T47D (cell line): Measurements from ENCODE around the gene LEP.
"Not testable (repeated sequence)": the region's sequence is repeated elsewhere in the genome, so short reads cannot be mapped to it uniquely, and the experiment has no call there.

Experiments
- DNase-seq, 2 experiments: peaks; one replicate each; pipeline versions ENCODE4 v3.0.0 to v3.0.0-alpha.2; 2011 to 2012; ENCODE audit warnings: low read depth in 1 of 2, low spot score in 1 of 2
- JUND ChIP-seq: IDR thresholded peaks from 2 replicates; pipeline ENCODE4 v1.6.1; 2012; ENCODE audit warnings: low read depth
- in situ Hi-C: cut with HindIII; loops from 2 replicates; pipeline ENCODE4 v1.10.0; 2016; ENCODE audit warnings: low sequenced_read_pairs, low pct_unique_long_range_greater_than_20kb

LEP gene

DNA sequence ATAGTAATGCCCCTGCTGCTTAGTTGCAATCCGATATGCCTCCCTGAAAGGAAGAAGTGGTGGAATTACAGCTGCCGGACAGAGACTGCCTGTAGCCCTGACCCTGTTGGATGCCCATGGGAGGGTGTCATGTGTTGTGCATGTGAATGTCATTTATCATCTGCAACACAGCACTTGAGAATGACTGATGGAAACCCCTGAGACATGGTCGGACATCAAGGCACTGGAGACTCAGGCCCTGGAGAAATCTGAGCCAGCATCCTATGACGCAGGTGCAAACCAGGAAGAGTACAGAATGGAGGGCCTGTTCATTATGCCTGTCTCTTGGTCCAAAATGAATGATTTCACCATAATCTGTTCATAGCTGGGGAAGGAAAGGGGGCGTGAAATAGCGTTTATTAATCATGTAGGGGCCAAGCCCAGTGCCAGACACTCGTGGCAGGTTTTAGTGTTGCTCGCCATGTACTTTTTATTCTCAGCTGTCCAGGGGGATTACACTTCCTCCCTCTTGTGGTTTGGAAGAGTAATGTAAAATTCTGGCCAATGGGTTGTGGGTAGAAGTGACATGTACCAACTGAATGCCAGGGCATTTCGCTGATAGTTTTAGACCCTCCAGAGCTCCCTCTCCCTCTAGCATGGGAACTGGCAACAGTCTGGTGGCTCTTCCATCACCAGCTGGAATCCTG lies 23.0 kb upstream of the LEP start:
- no peak for TF ChIP-seq JUND
- no peak for DNase-seq
- in situ Hi-C loops, result no loop called here

DNA sequence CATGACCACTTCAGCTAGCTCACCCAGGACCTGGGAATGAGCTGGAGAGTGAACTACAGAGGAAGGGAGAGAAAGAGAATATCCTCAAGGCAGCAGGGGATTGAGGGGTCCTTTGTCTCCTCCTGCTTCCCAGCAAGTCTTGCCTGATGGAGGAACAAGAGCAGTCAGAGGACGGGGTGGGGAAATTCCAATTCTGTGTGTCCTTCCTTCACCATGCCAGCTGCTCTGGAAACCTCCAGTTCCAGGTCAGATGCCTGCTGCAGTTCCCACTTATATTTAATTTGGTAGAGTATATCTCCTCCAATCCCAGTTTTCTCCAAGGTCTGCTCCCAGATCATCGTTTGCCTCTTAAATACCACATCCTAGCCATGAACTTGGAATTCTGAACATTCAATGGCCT lies 21.4 kb upstream of the LEP start:
- no peak for TF ChIP-seq JUND

DNA sequence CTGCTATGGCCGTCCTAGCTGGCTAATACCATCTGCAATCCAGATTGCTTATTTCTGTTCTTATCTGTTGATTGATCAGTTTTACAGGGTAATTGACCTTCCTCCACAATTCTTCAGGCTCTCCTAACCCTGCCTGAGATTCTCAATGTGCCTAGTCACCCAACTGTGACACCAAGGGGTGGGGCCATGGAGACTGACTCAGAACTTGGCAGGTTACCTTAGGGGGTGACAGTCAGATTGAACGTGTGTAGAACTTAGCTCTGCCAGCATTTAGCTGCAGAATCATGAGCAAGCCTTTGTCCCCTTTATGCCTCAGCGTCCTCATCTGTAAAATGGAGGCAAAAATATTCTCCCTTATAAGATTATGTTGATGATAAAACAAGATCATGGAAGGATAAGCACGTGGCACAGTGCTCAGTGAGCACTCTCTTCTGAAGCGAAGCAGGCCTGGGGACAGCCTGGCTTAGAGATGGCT lies 19.1 kb upstream of the LEP start:
- DNase-seq, result no peak
- TF ChIP-seq JUND, result no peak
- in situ Hi-C loops, result no loop called here

More for the DNA sequence above, 21.4 kb upstream of the LEP start:
- DNase-seq, result no peak
- in situ Hi-C loops, result no loop called here

GRCh38 chr7:128226132-128226980 lies 14.7 kb upstream of the LEP start:
- DNase-seq, result no peak
- TF ChIP-seq JUND, result no peak
- in situ Hi-C loops, result no loop called here

GRCh38 chr7:128227271-128227670 lies 13.8 kb upstream of the LEP start:
- in situ Hi-C loops, result no loop called here
- TF ChIP-seq JUND, result no peak
- no peak for DNase-seq

GRCh38 chr7:128231021-128231420 lies 10.1 kb upstream of the LEP start:
- TF ChIP-seq JUND, result no peak
- in situ Hi-C loops, result no loop called here
- no peak for DNase-seq

DNA sequence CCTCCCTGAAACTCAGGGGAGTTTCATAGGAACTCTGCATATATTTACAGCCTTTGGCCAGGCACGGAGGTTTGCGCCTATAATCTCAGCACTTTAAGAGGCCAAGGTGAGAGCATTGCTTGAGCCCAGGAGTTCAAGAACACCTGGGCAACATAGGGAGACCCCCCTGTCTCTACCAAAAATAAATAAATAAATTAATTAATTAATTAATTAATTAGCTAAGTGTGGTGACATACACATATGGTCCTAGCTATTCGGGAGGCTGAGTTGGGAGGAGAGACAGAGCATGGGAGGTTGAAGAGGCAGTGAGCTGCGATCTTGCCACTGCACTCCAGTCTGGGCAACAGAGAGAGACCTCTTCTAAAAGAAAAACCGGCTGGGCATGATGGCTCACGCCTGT lies 9.4 kb upstream of the LEP start:
- DNase-seq, result no peak
- in situ Hi-C loops, result no loop called here
- TF ChIP-seq JUND, result no peak

GRCh38 chr7:128233471-128233870 lies 7.6 kb upstream of the LEP start:
- no peak for DNase-seq
- no peak for TF ChIP-seq JUND
- in situ Hi-C loops, result no loop called here

- in situ Hi-C loops, result no loop called here
- no peak for TF ChIP-seq JUND
- no peak for DNase-seq
These were observed 6.5 kb upstream of the LEP start for GRCh38 chr7:128234476-128235026.

DNA sequence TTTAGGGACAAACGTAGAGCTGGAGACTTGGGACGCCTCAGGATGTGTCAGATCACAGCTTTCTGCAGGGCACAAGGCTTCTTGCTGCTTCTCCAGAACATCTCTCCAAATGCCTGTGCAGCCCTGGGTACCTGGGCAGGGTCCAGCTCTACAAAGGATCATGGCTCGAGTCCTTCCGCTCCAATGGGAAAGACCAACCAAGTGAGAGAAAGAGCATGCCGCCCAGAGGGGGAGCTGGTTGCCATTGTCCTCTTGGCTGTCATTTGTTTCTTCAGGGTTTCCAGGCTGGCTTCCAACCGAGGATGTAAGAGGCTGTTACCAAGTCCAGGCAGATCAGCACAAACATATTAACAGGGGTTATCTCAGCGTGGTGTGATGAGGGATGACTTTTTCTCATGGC lies 5.6 kb upstream of the LEP start:
- DNase-seq, result no peak

GRCh38 chr7:128236924-128237586 lies 4.0 kb upstream of the LEP start:
- in situ Hi-C loops, result no loop called here
- TF ChIP-seq JUND, result no peak
- DNase-seq, result peak in 1 of 2 experiments; percentile 47

More for the DNA sequence above, 5.6 kb upstream of the LEP start:
- in situ Hi-C loops, result no loop called here
- TF ChIP-seq JUND, result no peak

GRCh38 chr7:128239146-128239545 lies 1.9 kb upstream of the LEP start:
- in situ Hi-C loops, DNase-seq: not testable (repeated sequence)
